PC-3 (cell line): Measurements from ENCODE around the gene ATAD3B.
"Not testable (repeated sequence)": the region's sequence is repeated elsewhere in the genome, so short reads cannot be mapped to it uniquely, and the experiment has no call there.

ENCODE experiments used
- CTCF ChIP-seq: fragments of 300-600 bp; sonication (generic); conservative IDR thresholded peaks from 2 replicates; pipeline ENCODE4 v1.5.1; 2017; ENCODE audit warnings: antibody characterized with exemption, low read depth, mild to moderate bottlenecking, low read length
- EZH2 ChIP-seq: fragments of 300-600 bp; sonication (generic); IDR thresholded peaks from one replicate; pipeline ENCODE4 v1.6.1; 2017; ENCODE audit warnings: antibody characterized with exemption, mild to moderate bottlenecking, low read length; ENCODE audit not compliant: unreplicated experiment
- EZH2phosphoT487 ChIP-seq: fragments of 300-600 bp; sonication (generic); IDR thresholded peaks from 2 replicates; pipeline ENCODE4 v1.6.1; 2018; ENCODE audit warnings: mild to moderate bottlenecking, antibody characterized with exemption, low read length, borderline replicate concordance

- TF ChIP-seq CTCF, EZH2, EZH2phosphoT487: not testable (repeated sequence)
Measured at GRCh38 chr1:1519805-1520505, 48.4 kb downstream of the ATAD3B start.
